ENCODE measurements around the gene NCOA1.

DNA sequence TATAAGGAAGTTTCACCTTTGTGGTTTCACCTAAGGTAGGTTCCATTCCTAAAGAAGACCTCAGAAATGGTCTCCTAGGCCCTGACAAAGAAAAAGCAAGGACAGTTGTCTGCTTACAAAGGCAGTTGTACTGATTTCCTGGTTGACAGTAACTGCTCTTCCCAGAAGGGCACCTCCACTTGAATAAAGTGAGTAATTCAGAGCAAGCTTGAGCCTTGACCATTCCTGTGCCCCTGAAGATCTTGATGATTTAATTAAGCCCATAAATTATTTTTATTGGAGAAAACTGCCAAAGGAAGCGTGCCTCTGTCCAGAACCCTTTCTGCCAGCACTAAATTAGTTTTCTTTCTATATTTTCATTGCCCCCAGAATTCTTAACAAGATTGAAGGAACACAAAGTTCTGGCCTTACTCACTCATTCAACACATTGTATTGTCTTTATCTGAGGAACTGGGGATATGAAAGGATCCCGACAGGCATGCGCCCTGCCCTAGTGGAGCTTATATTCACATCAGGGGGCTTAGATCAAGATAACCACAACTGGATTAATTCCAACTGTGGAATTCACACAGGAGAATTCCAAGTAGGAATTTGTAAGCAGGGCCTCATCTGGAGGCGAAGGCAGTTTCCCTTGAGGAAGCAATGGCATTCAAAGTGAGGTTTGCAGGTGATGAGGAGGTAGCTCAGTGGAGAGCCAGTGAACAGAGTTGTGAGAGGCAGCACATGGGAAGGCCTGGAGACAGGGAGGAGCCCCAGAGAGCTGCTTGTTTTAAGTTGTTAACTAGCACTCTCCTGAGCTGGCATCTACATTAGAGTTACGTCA is 280.9 kb downstream of the NCOA1 start:
- TF ChIP-seq ZNF274 (IDR thresholded peaks at IDR 0.05; ENCODE audit: low read depth, low read length) = no peak
- TF ChIP-seq YY1 (IDR thresholded peaks at IDR 0.05; ENCODE audit: insufficient read depth, insufficient read length) = no peak
- TF ChIP-seq SUZ12 (IDR thresholded peaks at IDR 0.05; ENCODE audit: extremely low read depth, insufficient read depth, insufficient read length) = no peak

All from NT2/D1 (cell line).